Mesodermal cell (in vitro differentiated cells): ENCODE measurements around the gene PRKAR1B.
"Not testable (repeated sequence)": the region's sequence is repeated elsewhere in the genome, so short reads cannot be mapped to it uniquely, and the experiment has no call there.

Experiments
- H3K27ac ChIP-seq: 2 replicates; pipeline ENCODE4 v1.7.0; 2013; ENCODE audit warnings: mild to moderate bottlenecking, low read depth, low read length, moderate library complexity; ENCODE audit not compliant: severe bottlenecking
- H3K36me3 ChIP-seq: 2 replicates; pipeline ENCODE4 v1.7.1; 2013; ENCODE audit warnings: mild to moderate bottlenecking, low read length, moderate library complexity; ENCODE audit not compliant: control insufficient read depth, insufficient read depth
- H3K4me1 ChIP-seq: one replicate; pipeline ENCODE4 v1.7.1; 2013; ENCODE audit warnings: mild to moderate bottlenecking, low read length; ENCODE audit not compliant: insufficient read depth, control insufficient read depth, poor library complexity, severe bottlenecking
- H3K4me3 ChIP-seq: 2 replicates; pipeline ENCODE4 v1.7.0; 2013; ENCODE audit warnings: low read length, control low read depth, mild to moderate bottlenecking; ENCODE audit not compliant: insufficient read depth, poor library complexity, severe bottlenecking; ENCODE audit errors: extremely low read depth
- H3K9me3 ChIP-seq: 2 replicates; pipeline ENCODE4 v1.7.1; 2013; ENCODE audit warnings: mild to moderate bottlenecking, low read length, moderate library complexity; ENCODE audit not compliant: control insufficient read depth
- WGBS, 2 experiments: methylation state at CpG; one replicate each; pipeline ENCODE4 v1.1.5; 2013; ENCODE audit warnings: missing lambda C conversion rate in 2 of 2; ENCODE audit not compliant: insufficient coverage in 2 of 2; 5-methylcytosine and 5-hydroxymethylcytosine counted together

Gene PRKAR1B

GRCh38 chr7:756928-757560 is 30.0 kb upstream of the PRKAR1B start:
- WGBS, 2 experiments: 96 to 97% methylated on average over 32 to 34 of the region's 35 CpGs
- no peak overlapping the region for H3K4me3 ChIP-seq
- H3K4me1 ChIP-seq: no peaks in the 10 kb centered on the region
- no peaks in the 10 kb centered on the region for H3K9me3 ChIP-seq
- H3K36me3 ChIP-seq: peaks cover 75% of the 10 kb centered on the region
- H3K27ac ChIP-seq: no peak overlapping the region

- Histone ChIP-seq H3K9me3 (no peaks in the 10 kb centered on the region), H3K36me3 (peaks cover 75% of the 10 kb centered on the region), H3K27ac (no peak overlapping the region), H3K4me1 (no peaks in the 10 kb centered on the region), H3K4me3 (no peak overlapping the region)
- WGBS, 2 experiments: 96 to 98% methylated on average over 26 to 27 of the region's 30 CpGs
Measured at GRCh38 chr7:756231-756927, 29.3 kb upstream of the PRKAR1B start.

GRCh38 chr7:755413-755805 is 28.3 kb upstream of the PRKAR1B start:
- WGBS, 2 experiments: 91 to 96% methylated on average over 6 to 8 of the region's 9 CpGs
- H3K9me3 ChIP-seq: no peaks in the 10 kb centered on the region
- H3K4me1 ChIP-seq: no peaks in the 10 kb centered on the region
- peaks cover 80% of the 10 kb centered on the region for H3K36me3 ChIP-seq
- H3K4me3 ChIP-seq: no peak overlapping the region
- H3K27ac ChIP-seq: no peak overlapping the region

GRCh38 chr7:754531-755412 is 27.7 kb upstream of the PRKAR1B start:
- Histone ChIP-seq H3K36me3 (peaks cover 77% of the 10 kb centered on the region), H3K4me3 (no peak overlapping the region)

GRCh38 chr7:753190-753589 is 26.1 kb upstream of the PRKAR1B start:
- H3K4me1 ChIP-seq: no peaks in the 10 kb centered on the region
- no peak overlapping the region for H3K4me3 ChIP-seq
- H3K27ac ChIP-seq: no peak overlapping the region
- no peaks in the 10 kb centered on the region for H3K9me3 ChIP-seq
- 97 to 98% methylated on average over 17 of the region's 17 CpGs for WGBS, 2 experiments
- peaks cover 69% of the 10 kb centered on the region for H3K36me3 ChIP-seq

More at GRCh38 chr7:754531-755412, 27.7 kb upstream of the PRKAR1B start:
- no peak overlapping the region for H3K27ac ChIP-seq
- no peaks in the 10 kb centered on the region for H3K4me1 ChIP-seq
- H3K9me3 ChIP-seq: no peaks in the 10 kb centered on the region
- 95 to 97% methylated on average over 47 to 49 of the region's 49 CpGs for WGBS, 2 experiments

- H3K9me3 ChIP-seq, H3K4me3 ChIP-seq, H3K27ac ChIP-seq, H3K4me1 ChIP-seq: not testable (repeated sequence)
- H3K36me3 ChIP-seq: peaks cover 60% of the 10 kb centered on the region
- WGBS, 2 experiments: 90% methylated on average over 33 of the region's 33 CpGs
Measured at GRCh38 chr7:752256-752655, 25.2 kb upstream of the PRKAR1B start.

- Histone ChIP-seq H3K9me3 (no peaks in the 10 kb centered on the region), H3K4me1 (no peaks in the 10 kb centered on the region), H3K4me3 (no peak overlapping the region), H3K27ac (no peak overlapping the region), H3K36me3 (peaks cover 59% of the 10 kb centered on the region)
- 90 to 98% methylated on average over 9 to 12 of the region's 15 CpGs for WGBS, 2 experiments
Measured at GRCh38 chr7:751826-752225, 24.7 kb upstream of the PRKAR1B start.

- 94 to 96% methylated on average over 25 to 26 of the region's 26 CpGs for WGBS, 2 experiments
- H3K9me3 ChIP-seq: no peaks in the 10 kb centered on the region
- H3K27ac ChIP-seq: no peak overlapping the region
- peaks cover 55% of the 10 kb centered on the region for H3K36me3 ChIP-seq
- no peaks in the 10 kb centered on the region for H3K4me1 ChIP-seq
- H3K4me3 ChIP-seq: no peak overlapping the region
Measured at GRCh38 chr7:750111-750905, 23.2 kb upstream of the PRKAR1B start.

GRCh38 chr7:749140-749551 is 22.1 kb upstream of the PRKAR1B start:
- WGBS, 2 experiments: 92 to 99% methylated on average over 14 of the region's 14 CpGs
- Histone ChIP-seq H3K27ac (no peak overlapping the region), H3K36me3 (peaks cover 50% of the 10 kb centered on the region), H3K4me1 (no peaks in the 10 kb centered on the region), H3K4me3 (no peak overlapping the region), H3K9me3 (no peaks in the 10 kb centered on the region)

- no peaks in the 10 kb centered on the region for H3K4me1 ChIP-seq
- no peak overlapping the region for H3K27ac ChIP-seq
- no peak overlapping the region for H3K4me3 ChIP-seq
- H3K9me3 ChIP-seq: no peaks in the 10 kb centered on the region
- WGBS, 2 experiments: 92 to 96% methylated on average over 13 to 15 of the region's 15 CpGs
- H3K36me3 ChIP-seq: peaks cover 46% of the 10 kb centered on the region
Measured at GRCh38 chr7:748446-748845, 21.4 kb upstream of the PRKAR1B start.
